ENCODE data around the gene KDM7A.

Gene KDM7A

DNA sequence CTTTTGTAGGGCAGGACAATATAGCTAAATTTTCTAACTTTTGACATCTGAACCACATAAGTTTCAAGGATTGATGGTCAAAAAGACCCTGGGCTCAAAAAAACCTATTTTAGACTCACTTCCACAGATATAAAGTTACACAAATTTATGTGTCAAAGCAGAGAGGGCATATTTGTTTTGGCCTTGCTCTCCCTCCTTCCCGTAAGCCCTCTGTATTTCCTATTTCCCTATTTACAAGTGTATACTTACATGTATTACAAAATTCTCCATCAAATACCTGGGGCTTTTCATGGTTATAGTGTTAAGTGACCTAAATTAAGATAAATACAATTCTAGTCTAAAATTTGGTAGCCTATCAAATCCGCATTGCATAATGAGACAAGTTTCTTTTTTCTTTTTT lies 2.6 kb downstream of the KDM7A start (continued):
- TF ChIP-seq ZNF132 (tag by site-specific recombination; IDR thresholded peaks at IDR 0.05; ENCODE audit: borderline replicate concordance) (no peak), ZNF16 (tag by site-specific recombination; IDR thresholded peaks at IDR 0.05; ENCODE audit: low read depth) (no peak), SALL2 (tag by site-specific recombination; IDR thresholded peaks at IDR 0.05; ENCODE audit: borderline replicate concordance) (no peak), MZF1 (tag by site-specific recombination; IDR thresholded peaks at IDR 0.05; ENCODE audit: borderline replicate concordance) (no peak), ZNF221 (tag by site-specific recombination; IDR thresholded peaks at IDR 0.05; ENCODE audit: borderline replicate concordance) (no peak), HOXA7 (CRISPR knock-in tag; IDR thresholded peaks at IDR 0.05; ENCODE audit: borderline replicate concordance) (no peak), TCF7L2 (IDR thresholded peaks at IDR 0.05; ENCODE audit: borderline replicate concordance, low read depth, low read length) (no peak)
- TF ChIP-seq, protein P1, sequence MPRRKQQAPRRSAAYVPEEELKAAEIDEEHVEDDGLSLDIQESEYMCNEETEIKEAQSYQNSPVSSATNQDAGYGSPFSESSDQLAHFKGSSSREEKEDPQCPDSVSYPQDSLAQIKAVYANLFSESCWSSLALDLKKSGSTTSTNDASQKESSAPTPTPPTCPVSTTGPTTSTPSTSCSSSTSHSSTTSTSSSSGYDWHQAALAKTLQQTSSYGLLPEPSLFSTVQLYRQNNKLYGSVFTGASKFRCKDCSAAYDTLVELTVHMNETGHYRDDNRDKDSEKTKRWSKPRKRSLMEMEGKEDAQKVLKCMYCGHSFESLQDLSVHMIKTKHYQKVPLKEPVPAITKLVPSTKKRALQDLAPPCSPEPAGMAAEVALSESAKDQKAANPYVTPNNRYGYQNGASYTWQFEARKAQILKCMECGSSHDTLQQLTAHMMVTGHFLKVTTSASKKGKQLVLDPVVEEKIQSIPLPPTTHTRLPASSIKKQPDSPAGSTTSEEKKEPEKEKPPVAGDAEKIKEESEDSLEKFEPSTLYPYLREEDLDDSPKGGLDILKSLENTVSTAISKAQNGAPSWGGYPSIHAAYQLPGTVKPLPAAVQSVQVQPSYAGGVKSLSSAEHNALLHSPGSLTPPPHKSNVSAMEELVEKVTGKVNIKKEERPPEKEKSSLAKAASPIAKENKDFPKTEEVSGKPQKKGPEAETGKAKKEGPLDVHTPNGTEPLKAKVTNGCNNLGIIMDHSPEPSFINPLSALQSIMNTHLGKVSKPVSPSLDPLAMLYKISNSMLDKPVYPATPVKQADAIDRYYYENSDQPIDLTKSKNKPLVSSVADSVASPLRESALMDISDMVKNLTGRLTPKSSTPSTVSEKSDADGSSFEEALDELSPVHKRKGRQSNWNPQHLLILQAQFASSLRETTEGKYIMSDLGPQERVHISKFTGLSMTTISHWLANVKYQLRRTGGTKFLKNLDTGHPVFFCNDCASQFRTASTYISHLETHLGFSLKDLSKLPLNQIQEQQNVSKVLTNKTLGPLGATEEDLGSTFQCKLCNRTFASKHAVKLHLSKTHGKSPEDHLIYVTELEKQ (tag by site-specific recombination; IDR thresholded peaks at IDR 0.05; ENCODE audit: borderline replicate concordance), result no peak
- TF ChIP-seq, protein P2, sequence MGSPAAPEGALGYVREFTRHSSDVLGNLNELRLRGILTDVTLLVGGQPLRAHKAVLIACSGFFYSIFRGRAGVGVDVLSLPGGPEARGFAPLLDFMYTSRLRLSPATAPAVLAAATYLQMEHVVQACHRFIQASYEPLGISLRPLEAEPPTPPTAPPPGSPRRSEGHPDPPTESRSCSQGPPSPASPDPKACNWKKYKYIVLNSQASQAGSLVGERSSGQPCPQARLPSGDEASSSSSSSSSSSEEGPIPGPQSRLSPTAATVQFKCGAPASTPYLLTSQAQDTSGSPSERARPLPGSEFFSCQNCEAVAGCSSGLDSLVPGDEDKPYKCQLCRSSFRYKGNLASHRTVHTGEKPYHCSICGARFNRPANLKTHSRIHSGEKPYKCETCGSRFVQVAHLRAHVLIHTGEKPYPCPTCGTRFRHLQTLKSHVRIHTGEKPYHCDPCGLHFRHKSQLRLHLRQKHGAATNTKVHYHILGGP (tag by site-specific recombination; IDR thresholded peaks at IDR 0.05), result no peak

DNA sequence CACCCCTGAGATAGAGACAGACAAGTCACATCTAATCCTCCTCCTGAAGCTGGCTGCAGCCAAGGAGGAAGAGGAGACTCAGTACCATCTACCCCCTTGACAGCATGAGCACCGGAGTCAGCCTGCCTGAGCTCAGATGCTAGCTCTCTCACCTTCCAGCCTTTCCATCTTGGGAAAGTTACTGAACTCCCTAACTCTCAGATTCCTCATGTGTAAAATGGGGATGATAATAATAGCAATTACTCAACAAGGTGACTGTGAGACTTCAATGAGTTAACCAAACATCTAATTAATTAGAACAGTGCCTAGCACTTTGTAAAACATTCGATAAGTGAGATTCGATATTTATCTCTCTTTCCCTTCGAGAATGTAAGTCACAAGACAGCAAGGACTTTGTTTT lies 6.4 kb downstream of the KDM7A start:
- H3K36me3 ChIP-seq (ENCODE audit: control insufficient read depth in 2 of 2, insufficient read depth in 1 of 2, low read length in 2 of 2), result no peaks in the 10 kb centered on the region
- H3K4me1 ChIP-seq (ENCODE audit: control insufficient read depth, insufficient read depth, low read length), result no peaks in the 10 kb centered on the region
- TF ChIP-seq, protein P3, sequence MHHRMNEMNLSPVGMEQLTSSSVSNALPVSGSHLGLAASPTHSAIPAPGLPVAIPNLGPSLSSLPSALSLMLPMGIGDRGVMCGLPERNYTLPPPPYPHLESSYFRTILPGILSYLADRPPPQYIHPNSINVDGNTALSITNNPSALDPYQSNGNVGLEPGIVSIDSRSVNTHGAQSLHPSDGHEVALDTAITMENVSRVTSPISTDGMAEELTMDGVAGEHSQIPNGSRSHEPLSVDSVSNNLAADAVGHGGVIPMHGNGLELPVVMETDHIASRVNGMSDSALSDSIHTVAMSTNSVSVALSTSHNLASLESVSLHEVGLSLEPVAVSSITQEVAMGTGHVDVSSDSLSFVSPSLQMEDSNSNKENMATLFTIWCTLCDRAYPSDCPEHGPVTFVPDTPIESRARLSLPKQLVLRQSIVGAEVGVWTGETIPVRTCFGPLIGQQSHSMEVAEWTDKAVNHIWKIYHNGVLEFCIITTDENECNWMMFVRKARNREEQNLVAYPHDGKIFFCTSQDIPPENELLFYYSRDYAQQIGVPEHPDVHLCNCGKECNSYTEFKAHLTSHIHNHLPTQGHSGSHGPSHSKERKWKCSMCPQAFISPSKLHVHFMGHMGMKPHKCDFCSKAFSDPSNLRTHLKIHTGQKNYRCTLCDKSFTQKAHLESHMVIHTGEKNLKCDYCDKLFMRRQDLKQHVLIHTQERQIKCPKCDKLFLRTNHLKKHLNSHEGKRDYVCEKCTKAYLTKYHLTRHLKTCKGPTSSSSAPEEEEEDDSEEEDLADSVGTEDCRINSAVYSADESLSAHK (tag by site-specific recombination; IDR thresholded peaks at IDR 0.05), result no peak
- TF ChIP-seq ZNF169 (tag by site-specific recombination; IDR thresholded peaks at IDR 0.05) (no peak), PRDM1 (tag by site-specific recombination; IDR thresholded peaks at IDR 0.05) (peak; percentile 92), OVOL3 (tag by site-specific recombination; IDR thresholded peaks at IDR 0.05) (no peak), ZNF302 (tag by site-specific recombination; IDR thresholded peaks at IDR 0.05; ENCODE audit: low read depth) (no peak), ZBTB17 (tag by site-specific recombination; IDR thresholded peaks at IDR 0.05) (peak; percentile 65)
- TF ChIP-seq, protein P4, sequence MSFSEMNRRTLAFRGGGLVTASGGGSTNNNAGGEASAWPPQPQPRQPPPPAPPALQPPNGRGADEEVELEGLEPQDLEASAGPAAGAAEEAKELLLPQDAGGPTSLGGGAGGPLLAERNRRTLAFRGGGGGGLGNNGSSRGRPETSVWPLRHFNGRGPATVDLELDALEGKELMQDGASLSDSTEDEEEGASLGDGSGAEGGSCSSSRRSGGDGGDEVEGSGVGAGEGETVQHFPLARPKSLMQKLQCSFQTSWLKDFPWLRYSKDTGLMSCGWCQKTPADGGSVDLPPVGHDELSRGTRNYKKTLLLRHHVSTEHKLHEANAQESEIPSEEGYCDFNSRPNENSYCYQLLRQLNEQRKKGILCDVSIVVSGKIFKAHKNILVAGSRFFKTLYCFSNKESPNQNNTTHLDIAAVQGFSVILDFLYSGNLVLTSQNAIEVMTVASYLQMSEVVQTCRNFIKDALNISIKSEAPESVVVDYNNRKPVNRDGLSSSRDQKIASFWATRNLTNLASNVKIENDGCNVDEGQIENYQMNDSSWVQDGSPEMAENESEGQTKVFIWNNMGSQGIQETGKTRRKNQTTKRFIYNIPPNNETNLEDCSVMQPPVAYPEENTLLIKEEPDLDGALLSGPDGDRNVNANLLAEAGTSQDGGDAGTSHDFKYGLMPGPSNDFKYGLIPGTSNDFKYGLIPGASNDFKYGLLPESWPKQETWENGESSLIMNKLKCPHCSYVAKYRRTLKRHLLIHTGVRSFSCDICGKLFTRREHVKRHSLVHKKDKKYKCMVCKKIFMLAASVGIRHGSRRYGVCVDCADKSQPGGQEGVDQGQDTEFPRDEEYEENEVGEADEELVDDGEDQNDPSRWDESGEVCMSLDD (tag by site-specific recombination; IDR thresholded peaks at IDR 0.05), result no peak
- TF ChIP-seq, protein P5, sequence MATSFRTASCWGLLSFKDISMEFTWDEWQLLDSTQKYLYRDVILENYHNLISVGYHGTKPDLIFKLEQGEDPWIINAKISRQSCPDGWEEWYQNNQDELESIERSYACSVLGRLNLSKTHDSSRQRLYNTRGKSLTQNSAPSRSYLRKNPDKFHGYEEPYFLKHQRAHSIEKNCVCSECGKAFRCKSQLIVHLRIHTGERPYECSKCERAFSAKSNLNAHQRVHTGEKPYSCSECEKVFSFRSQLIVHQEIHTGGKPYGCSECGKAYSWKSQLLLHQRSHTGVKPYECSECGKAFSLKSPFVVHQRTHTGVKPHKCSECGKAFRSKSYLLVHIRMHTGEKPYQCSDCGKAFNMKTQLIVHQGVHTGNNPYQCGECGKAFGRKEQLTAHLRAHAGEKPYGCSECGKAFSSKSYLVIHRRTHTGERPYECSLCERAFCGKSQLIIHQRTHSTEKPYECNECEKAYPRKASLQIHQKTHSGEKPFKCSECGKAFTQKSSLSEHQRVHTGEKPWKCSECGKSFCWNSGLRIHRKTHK (tag by site-specific recombination; IDR thresholded peaks at IDR 0.05), result no peak
- H3K27ac ChIP-seq (ENCODE audit: extremely low read depth, low read depth, low read length), result no peak overlapping the region
- H3K4me3 ChIP-seq (ENCODE audit: low read depth, low read length), result no peak overlapping the region
- CTCF ChIA-PET, result interaction anchor here (0.9 kb wide), 1 partner anchor 735 kb away, joined by 4 read pairs; no protein-coding TSS in a partner anchor
- no peaks in the 10 kb centered on the region for H3K9me3 ChIP-seq (ENCODE audit: control insufficient read depth, insufficient read depth, low read depth, low read length)
- POLR2A ChIA-PET, result no interaction called here

Data from HEK293 (cell line).